ENCODE results near the gene MFF.

GRCh38 chr2:227374158-227374557 is 49.1 kb downstream of the MFF start:
- TF ChIP-seq CTCF (IDR thresholded peaks at IDR 0.05 in 4 of 5, conservative IDR thresholded peaks at IDR 0.05 in 1 of 5) (no peak), POLR2A (IDR thresholded peaks at IDR 0.05) (no peak)

Data from gastrocnemius medialis (tissue), 4 donors.